Measurements from ENCODE around the gene ZNF22.

- TF ChIP-seq CTCF (IDR thresholded peaks at IDR 0.05): no peak
- TF ChIP-seq POLR2AphosphoS5 (IDR thresholded peaks at IDR 0.05; ENCODE audit: low read depth, low read length): no peak
- no peak for TF ChIP-seq SIN3A (IDR thresholded peaks at IDR 0.05; ENCODE audit: borderline replicate concordance, insufficient read depth, low read depth, low read length)
These were observed 35.0 kb upstream of the ZNF22 start for GRCh38 chr10:44965651-44966097.
